ENCODE measurements around the gene RXRA.

Gene RXRA

GRCh38 chr9:134313470-134313869, 12.8 kb upstream of the RXRA start:
- no peak for DNase-seq

DNA sequence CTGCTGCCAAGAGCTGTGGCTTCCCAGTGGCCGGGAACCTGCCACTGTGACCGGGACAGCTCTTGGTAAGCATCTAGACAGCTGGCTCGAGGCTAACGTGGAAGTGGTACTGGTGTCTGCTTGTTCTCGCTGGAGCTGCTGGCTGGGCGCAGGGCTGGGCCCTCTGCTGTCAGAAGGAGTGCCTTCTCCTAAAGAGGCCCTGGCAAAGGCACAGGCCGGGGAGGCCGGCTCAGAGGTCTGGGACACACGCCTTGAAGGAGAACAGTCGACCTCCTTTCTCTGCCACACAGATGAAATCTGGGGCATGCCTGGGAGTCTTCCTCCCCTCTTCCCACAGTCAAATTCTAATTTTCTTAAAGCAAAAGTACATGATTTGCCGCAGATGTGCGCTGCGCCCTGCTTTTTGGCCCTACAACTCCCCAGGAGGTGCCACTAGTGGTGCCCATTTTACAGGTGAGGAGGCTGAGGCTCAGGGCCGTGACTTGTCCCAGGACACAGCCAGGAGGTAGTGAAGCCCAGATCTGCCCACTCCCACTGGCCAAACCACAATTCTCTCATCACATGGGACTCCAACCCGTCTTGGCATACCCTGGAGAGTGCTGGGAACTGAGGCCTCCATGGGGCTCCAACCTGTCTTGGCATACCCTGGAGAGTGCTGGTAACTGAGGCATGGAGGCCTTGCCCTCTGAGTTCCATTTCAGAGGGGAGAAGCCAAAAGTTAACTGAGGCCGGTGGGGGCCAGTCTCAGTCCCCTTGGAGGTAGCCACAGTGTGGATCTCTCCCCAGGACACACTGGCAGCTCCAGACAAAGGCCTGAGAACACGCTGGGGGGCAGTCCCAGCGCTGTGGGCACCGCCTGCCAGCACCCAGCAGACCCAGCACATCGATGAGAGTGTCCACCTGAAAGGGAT, 12.0 kb upstream of the RXRA start:
- no peak for DNase-seq

DNA sequence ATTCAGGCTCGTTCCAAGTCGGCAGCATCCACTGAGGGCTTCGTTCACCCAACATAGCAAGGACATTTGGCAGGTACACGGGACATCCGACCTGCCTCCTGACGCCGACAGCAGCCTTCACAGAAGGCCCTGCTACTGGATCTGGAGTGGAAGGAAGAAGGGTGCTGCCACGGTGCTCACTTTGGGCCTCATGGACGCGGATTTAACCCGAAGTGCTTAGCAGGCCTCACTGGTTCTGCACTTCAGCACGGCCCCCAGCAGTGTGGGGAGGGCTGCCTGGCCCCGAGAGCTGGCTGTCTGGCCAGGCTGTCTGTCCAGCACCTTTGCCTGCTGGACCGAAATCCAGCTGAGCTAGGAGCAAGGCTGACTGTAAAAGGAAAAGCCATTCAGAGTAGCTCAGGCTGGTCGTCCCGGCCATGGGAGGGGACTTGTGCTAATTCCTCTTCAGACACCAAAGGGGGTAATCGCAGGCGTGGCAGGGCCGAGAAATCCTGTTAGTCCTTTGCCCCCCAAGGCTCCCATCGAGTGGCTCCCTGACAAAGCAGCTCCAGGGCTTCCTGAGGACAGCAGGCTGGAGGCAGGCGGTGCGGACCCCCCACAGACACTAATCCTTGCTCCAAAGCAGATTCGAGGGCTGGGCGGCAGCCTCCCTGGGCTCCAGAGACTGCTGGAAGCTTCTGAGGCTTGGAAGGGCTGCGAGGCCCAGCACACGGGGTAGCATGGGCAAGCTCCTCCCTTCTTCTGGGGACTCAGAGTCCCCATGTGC, 11.1 kb upstream of the RXRA start:
- DNase-seq, result no peak

DNA sequence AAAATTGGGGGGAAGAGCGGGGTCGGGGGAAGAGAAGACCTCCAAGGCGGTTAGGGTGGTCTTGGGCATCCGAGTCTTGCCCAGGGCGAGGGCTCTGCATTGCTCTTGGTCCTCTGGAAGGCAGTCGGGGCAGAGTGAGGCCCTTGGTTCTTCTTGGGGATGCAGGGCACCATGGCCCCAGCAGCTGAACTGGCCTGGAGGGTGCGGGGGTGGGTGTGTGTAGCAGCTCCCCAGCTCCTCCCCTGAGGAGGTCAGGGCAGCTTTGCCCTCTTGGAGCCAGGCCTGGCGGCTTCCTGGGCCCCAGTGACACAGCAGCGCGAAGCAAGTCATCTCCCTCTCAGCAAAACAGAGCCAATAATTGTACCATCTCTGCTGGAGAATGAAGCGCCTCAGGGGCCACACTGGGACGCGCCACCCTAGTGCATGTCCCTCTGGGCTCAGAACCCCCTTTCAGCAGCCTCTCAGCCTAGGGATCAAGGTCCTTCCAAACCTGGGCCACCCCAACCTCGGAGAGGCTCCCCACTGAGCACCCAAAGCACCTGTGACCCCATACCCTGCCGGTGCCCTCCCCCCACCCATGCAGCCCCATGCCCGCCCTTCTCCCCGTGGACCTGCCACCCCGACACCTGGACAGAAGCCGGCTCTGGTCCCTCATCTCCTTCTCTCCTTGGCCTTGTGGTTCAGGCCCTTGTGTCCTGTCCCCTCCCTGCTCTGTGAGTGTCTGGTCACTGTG, 10.4 kb upstream of the RXRA start:
- no peak for DNase-seq

DNA sequence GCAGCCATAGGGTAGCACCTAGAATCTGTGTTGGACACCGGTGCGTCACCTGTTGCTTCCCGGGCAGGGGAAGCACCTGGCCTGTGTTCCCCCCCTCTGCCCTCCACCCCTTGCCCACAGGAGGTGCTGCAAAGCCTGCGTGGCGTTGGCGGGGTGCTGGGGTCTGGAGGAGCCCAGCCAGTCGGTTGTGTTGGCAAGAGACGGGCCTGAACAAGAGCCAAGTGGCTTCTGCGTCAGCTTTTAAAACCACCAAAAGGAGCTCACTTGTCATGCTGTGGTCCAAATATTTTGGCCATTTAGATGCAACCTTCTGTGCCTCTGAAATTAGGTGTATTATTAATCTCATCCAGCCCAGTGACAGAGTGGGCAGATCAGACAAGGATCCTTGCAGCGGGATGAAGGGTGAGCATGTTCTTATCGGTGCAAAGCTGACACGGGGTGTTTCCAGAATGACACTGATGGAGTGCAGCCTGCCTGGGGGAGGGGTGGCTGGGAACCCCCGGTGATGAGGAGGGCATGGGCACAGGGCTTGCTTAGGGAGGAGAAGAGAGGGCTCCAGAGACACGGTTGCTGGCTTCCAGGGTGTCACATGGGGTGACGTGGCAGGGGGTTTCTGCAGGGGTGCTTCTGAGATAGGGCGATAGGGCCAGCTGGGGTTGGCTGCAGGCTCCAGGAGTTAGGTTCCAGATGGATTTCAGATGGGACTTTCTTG, 9.7 kb upstream of the RXRA start:
- DNase-seq, result no peak

DNA sequence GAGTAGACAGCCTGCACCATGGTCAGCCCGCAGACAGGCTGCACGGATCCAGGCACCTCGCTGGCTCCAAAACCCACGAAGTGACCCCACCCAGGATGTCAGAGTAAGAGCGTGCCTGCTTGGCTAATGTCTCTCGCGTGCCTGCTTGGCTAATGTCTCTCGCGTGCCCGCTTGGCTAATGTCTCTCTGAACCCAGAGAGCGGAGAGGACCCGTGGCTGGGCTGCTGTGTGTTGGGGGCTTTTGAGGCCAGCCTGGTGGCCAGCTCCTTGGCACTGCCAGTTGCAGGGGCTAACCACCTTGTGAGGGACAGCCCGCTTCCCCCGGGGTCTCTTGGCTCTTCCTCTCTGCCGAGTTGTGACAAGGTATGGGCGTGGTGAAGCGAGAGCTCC, 8.9 kb upstream of the RXRA start:
- no peak for DNase-seq

GRCh38 chr9:134317790-134318414, 8.4 kb upstream of the RXRA start:
- DNase-seq, result no peak

GRCh38 chr9:134318481-134318891, 7.8 kb upstream of the RXRA start:
- no peak for DNase-seq

GRCh38 chr9:134318941-134319305, 7.3 kb upstream of the RXRA start:
- no peak for DNase-seq

GRCh38 chr9:134319306-134320125, 6.7 kb upstream of the RXRA start:
- DNase-seq, result no peak

GRCh38 chr9:134320126-134320867, 6.0 kb upstream of the RXRA start:
- no peak for DNase-seq

- no peak for DNase-seq
Observed at GRCh38 chr9:134320868-134321471, 5.3 kb upstream of the RXRA start.

- DNase-seq, result no peak
Observed at GRCh38 chr9:134321531-134321930, 4.7 kb upstream of the RXRA start.

DNA sequence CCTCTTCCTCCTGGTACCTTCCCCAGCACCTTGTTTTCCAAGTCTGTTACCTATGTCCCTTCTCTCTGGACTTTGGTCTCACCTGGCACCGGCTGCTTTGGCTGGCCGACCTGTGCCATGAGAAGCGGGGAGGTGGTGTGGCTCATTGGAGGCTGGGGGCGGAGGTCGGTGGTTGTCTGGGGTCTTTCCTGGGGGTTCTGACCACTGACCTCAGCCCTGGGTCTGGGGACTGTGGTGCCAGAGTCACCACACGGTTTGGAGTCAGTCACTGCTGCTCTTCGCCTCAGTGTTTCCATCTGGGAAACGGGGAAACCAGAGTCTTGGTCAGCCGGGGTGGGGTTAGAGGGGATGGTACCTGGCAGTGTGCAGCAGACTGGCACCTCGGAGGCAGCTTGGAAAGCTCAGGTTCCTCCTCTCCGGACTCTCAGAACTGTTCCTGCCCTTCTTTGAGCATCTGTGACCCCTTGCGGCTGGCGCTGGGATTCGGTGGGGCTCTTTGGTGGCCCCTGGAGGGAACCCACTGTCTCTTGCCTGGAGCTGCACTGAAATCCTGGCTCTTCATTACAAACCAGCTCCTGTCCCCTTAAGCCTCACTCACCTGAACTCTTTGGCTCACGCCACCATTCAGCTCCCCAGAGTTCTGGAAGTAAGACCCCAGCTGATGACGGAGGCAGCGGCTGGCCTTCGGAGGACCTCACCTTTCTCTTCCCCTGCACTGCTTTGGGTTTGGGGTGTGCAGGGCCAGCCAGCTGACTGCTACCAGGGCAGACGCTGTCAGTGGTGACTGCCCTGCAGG, 4.1 kb upstream of the RXRA start:
- DNase-seq, result no peak

DNA sequence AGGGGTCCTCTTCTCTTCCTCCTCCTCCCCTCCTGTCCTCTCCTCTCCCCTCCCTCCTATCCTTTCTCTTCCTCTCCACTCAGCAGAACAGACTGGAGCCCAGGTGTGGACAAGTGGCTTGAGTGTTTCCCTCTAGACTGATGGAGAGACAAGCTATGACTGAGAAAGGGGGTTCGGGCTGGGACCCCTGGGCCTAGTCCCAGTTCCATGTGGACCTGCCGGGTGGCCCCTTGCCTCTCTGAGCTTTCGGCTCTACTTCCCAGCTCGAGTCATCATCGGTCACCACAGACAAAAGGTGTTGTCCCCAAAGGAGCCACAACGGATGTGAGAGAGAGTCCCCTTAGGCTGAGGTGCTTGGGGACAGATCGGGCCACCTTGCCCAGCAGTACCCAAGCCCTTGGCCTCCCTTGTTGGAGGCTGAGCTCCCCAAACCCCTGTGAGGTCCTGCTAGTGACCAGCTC, 3.4 kb upstream of the RXRA start:
- no peak for DNase-seq

DNA sequence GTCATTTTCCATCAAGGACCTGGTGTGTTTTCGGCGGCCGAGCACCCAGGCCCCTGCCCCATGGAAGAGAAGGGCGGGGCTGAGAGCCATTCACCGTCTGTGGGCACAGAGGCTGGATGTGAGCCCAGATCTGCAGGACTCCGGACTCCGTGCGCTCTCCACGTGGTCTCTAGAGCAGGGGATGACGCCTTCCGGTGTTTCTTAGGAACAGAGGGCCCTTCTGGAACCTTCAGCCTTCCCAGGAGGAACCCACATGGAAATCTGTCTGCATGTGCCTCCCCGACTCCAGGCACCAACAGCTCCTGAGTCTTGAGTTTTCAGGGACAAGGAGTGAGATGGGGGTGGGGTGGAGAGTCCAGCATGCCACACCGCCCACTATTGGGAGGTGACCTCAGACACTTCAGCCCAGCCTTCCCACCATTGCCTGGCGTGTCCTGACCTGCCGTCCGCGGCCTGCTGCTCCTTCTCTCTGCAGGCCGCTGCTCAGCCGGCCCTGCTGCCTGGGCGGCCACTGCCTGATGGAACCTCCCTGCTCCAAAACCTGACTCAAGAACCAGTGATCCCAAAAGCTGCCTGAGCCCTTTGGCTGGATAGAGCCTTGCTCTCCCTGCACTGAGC, 2.4 kb upstream of the RXRA start:
- DNase-seq, result no peak

DNA sequence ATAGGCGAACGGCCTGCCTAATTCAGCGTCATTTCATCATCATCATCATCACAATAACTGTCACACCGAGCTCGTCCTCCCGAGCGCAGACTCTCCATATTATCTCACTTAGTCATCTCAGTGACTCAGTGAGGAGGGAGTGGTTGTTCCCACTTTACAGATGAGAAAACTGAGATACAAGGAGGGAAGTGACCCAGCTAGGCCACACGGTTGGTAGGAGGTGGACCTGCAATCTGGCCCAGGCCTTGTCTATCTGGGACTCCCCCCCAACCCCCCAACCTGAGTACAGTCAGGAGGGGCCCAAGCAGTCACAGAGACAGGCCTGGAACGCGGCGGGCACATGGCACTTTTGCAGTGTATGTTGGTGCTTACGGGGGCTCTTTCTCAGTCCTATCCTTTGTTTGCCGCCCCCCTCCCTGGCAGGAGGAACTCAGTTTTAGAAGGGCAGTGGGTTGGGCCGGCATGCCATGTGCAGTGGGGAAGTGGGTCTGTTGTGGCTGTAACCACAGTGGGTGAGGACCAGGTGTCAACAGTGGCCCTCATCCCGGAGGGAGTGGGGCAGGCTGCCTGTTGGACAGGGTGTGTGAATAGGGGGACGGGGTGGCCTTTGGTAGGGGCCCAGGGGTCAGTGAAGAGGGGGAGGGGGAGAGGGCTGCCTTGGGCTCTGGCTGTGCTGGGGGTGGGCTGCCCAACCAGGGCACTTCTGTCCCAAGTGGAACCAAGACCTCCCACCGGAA, 1.7 kb upstream of the RXRA start:
- DNase-seq, result no peak
